Lung (tissue), 12 donors: ENCODE measurements around the gene PHLPP1. TPM values are rescaled to one million over a fixed set of nuclear protein-coding genes. Genes with fewer than 3 reads are reported as not detected.

Experiments used
- ATAC-seq: fragments of 200-7000 bp; cut with Tn5 transposase; one replicate; pipeline ENCODE4 v1.9.1; 2020; ENCODE audit warnings: moderate number of reproducible peaks; ENCODE audit not compliant: insufficient read depth, low FRiP score
- DNase-seq, 3 donors: peaks; one replicate each; pipeline ENCODE4 v3.0.0-alpha.2; 2013 to 2017
- H3K27ac ChIP-seq, 2 donors: one replicate each; pipeline ENCODE4 v1.5.1; 2013; ENCODE audit warnings: mild to moderate bottlenecking in 2 of 2, moderate library complexity in 2 of 2, control low read depth in 1 of 2, inconsistent platforms in 1 of 2, low read depth in 1 of 2, low read length in 1 of 2
- H3K27me3 ChIP-seq, 3 donors: one replicate each; pipeline ENCODE4 v1.5.1; 2013; ENCODE audit warnings: low read length in 2 of 3; ENCODE audit not compliant: control insufficient read depth in 3 of 3, insufficient read depth in 3 of 3
- H3K36me3 ChIP-seq, 4 donors: one replicate each; pipeline ENCODE4 v1.5.1; 2013; ENCODE audit warnings: low read length in 4 of 4, mild to moderate bottlenecking in 1 of 4, moderate library complexity in 1 of 4; ENCODE audit not compliant: control insufficient read depth in 4 of 4, insufficient read depth in 4 of 4
- H3K4me1 ChIP-seq, 5 donors: one replicate each; pipeline ENCODE4 v1.5.1; 2013; ENCODE audit warnings: low read length in 5 of 5, mild to moderate bottlenecking in 2 of 5, moderate library complexity in 1 of 5; ENCODE audit not compliant: control insufficient read depth in 5 of 5, insufficient read depth in 5 of 5
- H3K4me3 ChIP-seq: one replicate; pipeline ENCODE4 v1.5.1; 2013; ENCODE audit warnings: mild to moderate bottlenecking, control low read depth, moderate library complexity
- H3K9ac ChIP-seq, 2 donors: one replicate each; pipeline ENCODE4 v1.5.1; 2013; ENCODE audit warnings: low read length in 2 of 2, control low read depth in 1 of 2; ENCODE audit not compliant: insufficient read depth in 1 of 2
- H3K9me3 ChIP-seq, 4 donors: one replicate each; pipeline ENCODE4 v1.5.1; 2013; ENCODE audit warnings: low read length in 3 of 4, mild to moderate bottlenecking in 1 of 4, moderate library complexity in 1 of 4; ENCODE audit not compliant: control insufficient read depth in 4 of 4, insufficient read depth in 3 of 4
- CTCF ChIP-seq: IDR thresholded peaks from 2 replicates; pipeline ENCODE4 v1.5.1; 2012; ENCODE audit warnings: mild to moderate bottlenecking; ENCODE audit errors: control extremely low read depth, extremely low read depth
- WGBS, 2 donors: extraction: QIAGEN DNeasy Blood & Tissue Kit; methylation state at CpG; one replicate each; pipeline ENCODE4 v1.1.7; 2013; 5-methylcytosine and 5-hydroxymethylcytosine counted together
- polyA plus RNA-seq, 2 donors: library from polyadenylated mRNA; stranded (reverse); fragments of 200-250 nt; gene quantifications; one replicate each; pipeline ENCODE4 v1.2.1, GENCODE V29; 2013
- total RNA-seq, 2 donors: library from RNA; depleted of rRNA in 1 of 2; stranded (reverse); fragments of >200 nt in 1 of 2; gene quantifications; one replicate each; pipeline ENCODE4 v1.2.1, GENCODE V29; 2014 to 2021
- donor health status: control.
- donor health status: control.
- donor health status: Bipolar disorder and iron deficiency.
- donor health status: healthy.
- donor health status: DM: yes; HTN: yes; CAD: no.

The PHLPP1 gene
- total and polyA plus RNA-seq, 4 donors, result 2.3 to 29.2 (median 7.9) TPM

DNA sequence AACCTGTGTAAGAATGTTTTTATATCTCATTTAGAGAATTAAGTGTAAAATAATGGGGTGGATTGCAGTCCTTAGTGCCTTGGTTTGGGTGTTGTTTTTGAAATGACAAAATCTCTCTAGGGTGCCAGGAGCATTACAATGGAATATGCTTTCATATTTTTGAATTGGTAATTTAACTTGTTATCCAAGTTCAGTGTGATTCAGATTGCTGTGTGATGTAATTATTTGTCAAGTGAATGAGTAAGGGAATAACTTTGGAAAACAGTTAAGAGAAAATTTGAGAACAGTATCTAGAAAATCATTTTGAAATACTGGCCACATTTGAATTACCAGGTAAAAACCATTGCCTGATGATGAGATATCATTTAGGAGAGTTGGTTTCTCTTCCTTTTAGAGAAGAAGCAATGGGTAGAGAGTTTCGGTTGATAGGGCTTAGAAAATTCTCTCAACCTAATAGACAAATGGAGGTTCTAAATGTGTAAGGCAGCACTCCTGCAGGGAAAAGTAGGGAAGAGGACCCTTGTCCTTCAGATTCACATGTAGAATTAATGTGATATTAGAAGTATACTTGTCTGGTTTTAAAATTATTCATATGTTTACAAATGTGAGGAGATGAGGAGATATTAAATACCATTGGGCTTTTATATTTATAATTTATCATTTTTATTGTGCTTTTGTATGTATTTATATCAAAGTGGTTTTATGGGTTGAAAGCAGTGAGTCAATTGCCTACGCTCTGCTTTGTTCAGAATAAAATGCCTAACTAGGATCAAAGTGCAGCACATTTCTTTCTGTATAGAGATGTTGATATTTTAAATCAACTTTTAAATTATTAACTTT, 124.8 kb downstream of the PHLPP1 start:
- no peak for DNase-seq
- Histone ChIP-seq H3K9me3 (no peaks in the 10 kb centered on the region), H3K27me3 (no peaks in the 10 kb centered on the region), H3K4me1 (peaks cover 0 to 5% (median 0%) of the 10 kb centered on the region in 5 donors), H3K36me3 (no peaks in the 10 kb centered on the region), H3K27ac (no peak overlapping the region), H3K4me3 (no peak overlapping the region), H3K9ac (no peak overlapping the region)
- 91 to 92% methylated on average over 2 of the region's 2 CpGs for WGBS, 2 donors
- no peak for ATAC-seq
- no peak for TF ChIP-seq CTCF

GRCh38 chr18:62841405-62841804, 126.1 kb downstream of the PHLPP1 start:
- H3K4me1 ChIP-seq, result peaks cover 0 to 9% (median 0%) of the 10 kb centered on the region in 5 donors
- DNase-seq (no peak), ATAC-seq (no peak)
- H3K9ac ChIP-seq, result no peak overlapping the region
- no peaks in the 10 kb centered on the region for H3K9me3 ChIP-seq
- 93 to 100% methylated on average over 1 of the region's 1 CpG for WGBS, 2 donors
- H3K4me3 ChIP-seq, result no peak overlapping the region
- no peaks in the 10 kb centered on the region for H3K36me3 ChIP-seq
- H3K27ac ChIP-seq, result no peak overlapping the region
- no peak for TF ChIP-seq CTCF
- H3K27me3 ChIP-seq, result no peaks in the 10 kb centered on the region

DNA sequence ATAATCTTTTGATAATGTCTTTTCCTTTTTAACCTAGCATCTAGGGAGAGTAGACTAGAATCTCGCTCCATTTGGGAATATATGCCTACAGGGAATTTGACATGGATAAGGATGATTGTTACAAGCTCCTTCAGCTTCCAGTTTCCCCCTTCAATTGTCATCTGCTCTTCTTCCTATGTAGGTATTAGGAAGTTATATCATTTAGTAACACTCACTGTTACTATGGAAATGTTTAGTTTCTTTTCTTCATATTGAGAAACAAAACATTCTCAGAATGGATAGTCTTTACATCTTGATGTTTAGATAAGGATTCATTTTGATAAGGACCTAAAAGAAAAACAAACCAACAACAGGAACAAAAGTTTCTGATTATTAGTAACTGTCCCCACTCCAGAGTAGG, 127.6 kb downstream of the PHLPP1 start:
- no peaks in the 10 kb centered on the region for H3K36me3 ChIP-seq
- no peak overlapping the region for H3K4me3 ChIP-seq
- ATAC-seq (no peak), DNase-seq (no peak)
- peaks cover 0 to 13% (median 0%) of the 10 kb centered on the region in 5 donors for H3K4me1 ChIP-seq
- no peaks in the 10 kb centered on the region for H3K27me3 ChIP-seq
- H3K27ac ChIP-seq, result no peak overlapping the region
- no peaks in the 10 kb centered on the region for H3K9me3 ChIP-seq
- no peak for TF ChIP-seq CTCF
- 90 to 100% methylated on average over 1 of the region's 1 CpG for WGBS, 2 donors
- no peak overlapping the region for H3K9ac ChIP-seq
